Renal cortex interstitium (tissue), 11 donors: Measurements from ENCODE around the gene PNPLA2. TPM values are rescaled to one million over a fixed set of nuclear protein-coding genes. Genes with fewer than 3 reads are reported as not detected.

Experiments used
- DNase-seq, 11 donors: peaks; one replicate each; pipeline ENCODE4 v3.0.0-alpha.2; 2013; ENCODE audit warnings: low read depth in 9 of 11, low spot score in 4 of 11; ENCODE audit errors: extremely low read depth in 1 of 11
- polyA plus RNA-seq, 3 donors: library from polyadenylated mRNA; unstranded; fragments of 120-200 nt; gene quantifications; one replicate each; pipeline ENCODE4 v1.2.1, GENCODE V29; 2013; ENCODE audit not compliant: insufficient read length in 3 of 3

PNPLA2 gene
- polyA plus RNA-seq, 3 donors, result 42.6 to 85.5 (median 65.5) TPM

DNA sequence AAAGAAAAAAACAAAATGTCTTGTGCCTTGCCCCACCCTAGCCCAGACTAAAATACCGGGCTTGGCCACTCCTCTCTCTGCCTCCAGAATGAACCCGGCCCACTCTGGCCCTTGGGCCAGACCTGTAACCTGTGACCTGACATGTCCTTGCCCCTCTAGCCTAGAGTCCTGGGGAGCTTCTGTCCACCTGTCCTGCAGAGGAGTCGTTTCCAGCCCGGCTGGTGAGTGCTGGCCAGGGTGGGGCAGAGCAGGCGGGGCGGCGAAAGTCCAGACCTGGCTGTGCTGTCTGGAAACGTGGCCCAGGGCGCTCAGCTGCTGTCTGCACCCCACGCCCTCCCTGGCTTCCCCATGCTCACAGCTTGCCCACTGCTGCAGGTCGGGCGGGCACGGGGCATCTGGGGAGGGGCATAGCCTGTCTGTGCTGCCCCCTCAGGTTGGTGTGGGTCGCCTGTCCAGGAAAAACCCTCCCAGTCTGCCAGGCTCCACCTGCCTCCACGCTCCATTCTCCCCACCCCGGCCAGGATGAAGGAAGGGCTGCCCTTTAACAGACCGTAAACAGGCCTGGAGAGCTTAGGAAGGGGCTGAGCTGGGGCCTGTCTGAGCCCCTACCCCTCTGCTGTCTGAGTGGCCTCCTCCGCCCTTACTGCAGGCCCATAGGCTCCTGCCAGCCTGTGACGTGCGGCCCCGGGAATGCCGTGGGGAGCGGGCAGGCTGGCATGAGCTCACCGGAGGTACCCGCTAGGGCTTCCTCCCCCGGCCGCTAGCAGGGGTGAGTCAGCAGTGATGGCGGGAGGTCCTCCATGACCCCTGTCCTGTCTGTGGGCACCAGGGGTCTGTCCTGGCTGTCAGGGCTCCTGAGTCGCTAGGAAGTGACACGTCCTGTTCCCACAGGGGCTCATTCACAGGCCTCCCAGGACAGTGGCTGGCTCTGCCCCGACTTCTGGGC, 15.9 kb downstream of the PNPLA2 start:
- DNase-seq, result peak in 2 of 11 donors; percentile 77 to 80

DNA sequence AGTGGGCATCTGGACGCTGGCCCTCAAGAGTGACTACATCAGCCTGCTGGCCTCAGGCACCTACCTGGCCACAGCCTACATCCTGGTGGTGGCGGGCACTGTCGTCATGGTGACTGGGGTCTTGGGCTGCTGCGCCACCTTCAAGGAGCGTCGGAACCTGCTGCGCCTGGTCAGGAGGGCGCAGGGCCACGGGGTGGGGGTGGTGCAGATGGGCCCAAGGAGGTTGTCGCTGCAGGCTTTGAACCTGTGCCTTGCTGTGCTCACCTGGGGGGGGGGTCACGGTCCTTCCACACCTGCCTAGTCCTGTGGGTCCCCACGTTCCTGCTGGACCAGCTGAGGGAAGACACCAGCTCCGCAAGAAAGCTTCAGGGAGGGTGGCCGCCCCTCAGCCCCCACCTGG, 17.6 kb downstream of the PNPLA2 start:
- DNase-seq, result no peak

GRCh38 chr11:836700-837099, 18.0 kb downstream of the PNPLA2 start:
- DNase-seq, result no peak

GRCh38 chr11:837189-837989, 18.7 kb downstream of the PNPLA2 start:
- no peak for DNase-seq

DNA sequence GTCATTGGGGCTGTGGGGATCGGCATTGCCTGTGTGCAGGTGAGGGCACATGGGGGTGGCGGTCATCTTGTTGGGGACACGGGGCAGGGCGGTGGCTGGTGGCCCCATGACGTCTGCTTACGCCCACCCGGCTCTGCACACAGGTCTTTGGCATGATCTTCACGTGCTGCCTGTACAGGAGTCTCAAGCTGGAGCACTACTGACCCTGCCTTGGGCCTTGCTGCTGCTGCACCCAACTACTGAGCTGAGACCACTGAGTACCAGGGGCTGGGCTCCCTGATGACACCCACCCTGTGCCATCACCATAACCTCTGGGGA, 19.2 kb downstream of the PNPLA2 start:
- no peak for DNase-seq

- DNase-seq, result no peak
These were observed 19.9 kb downstream of the PNPLA2 start for GRCh38 chr11:838441-839279.

DNA sequence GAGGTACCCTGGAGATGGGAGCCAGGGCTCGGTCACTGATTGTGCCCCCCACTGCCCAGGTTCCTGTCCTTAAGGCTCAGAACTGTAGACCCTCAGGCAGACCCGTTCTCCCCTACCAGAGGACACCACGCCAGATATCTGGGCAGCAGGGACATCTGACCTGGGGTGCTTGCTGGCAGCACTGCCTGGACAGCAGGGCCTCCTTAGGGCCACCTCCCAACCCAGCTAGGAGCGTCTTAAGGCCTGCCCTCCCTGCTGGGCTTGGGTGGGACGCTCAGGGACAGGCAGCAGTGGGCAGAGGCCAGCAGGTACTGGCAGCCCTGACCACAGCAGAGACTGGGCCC, 20.5 kb downstream of the PNPLA2 start:
- DNase-seq, result no peak

- no peak for DNase-seq
These were observed 21.3 kb downstream of the PNPLA2 start for GRCh38 chr11:839875-840617.

DNA sequence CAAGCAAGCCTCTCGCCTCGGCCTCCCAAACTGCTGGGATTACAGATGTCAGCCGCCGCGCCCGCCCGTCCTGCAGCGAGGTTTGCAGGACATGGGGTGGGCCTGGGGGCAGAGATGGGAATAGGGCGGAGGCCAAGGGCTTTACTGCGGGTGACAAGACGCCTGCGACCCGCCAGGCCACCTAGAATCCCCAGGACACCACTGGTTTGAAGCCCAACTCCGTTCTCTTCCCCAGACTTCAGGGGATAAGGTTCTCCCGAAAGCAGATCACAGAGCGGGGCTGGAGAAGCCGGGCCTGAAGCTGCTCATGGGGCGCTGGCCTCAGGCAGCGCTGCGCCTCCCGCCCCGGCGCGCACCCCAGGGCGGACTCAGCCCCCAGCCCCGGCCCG, 23.3 kb downstream of the PNPLA2 start:
- DNase-seq, result no peak

DNA sequence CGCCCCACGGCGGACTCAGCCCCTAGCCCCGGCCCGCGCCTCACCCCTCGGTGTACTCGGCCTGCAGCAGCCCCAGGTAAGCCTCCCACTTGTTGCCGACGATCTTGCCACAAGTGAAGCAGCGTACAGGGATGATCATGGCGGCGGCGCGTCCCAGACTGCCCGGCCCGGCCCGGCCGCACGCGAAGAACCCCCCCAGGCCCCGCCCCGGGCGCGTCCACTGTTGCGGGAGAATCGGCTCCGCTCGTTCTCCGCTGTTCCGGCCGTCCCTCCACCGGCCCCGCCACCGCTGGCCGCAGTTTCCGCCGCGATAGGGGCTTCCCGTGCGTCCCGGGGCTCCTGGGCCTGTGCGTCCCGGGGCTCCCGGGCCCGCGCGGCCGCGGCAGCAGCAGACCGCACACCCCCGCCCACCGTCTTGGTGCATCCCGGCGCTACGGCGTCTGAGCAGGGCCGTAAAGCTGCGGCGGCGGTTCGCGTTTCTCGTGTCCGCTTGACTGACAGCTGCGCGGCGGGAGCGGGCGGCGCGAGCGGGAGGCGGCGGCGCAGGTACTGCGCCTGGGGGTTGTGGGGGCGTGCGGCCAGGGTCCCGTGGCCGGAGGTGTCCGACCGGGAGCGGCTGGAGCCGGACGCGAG, 23.8 kb downstream of the PNPLA2 start, which contains the start of the genes POLR2L and TSPAN4:
POLR2L (minus strand) TSS at position 160 of the 633 bp plus-strand sequence; CDS start at position 139, 21 bp downstream.
TSPAN4 (plus strand) TSS at position 483 of the 633 bp plus-strand sequence. CDS start 7,453 bp downstream, outside the sequence.
- peak in 7 of 11 donors; percentile 77 to 89 (median 80) for DNase-seq

- no peak for DNase-seq
These were observed 24.5 kb downstream of the PNPLA2 start for GRCh38 chr11:843086-843734.

DNA sequence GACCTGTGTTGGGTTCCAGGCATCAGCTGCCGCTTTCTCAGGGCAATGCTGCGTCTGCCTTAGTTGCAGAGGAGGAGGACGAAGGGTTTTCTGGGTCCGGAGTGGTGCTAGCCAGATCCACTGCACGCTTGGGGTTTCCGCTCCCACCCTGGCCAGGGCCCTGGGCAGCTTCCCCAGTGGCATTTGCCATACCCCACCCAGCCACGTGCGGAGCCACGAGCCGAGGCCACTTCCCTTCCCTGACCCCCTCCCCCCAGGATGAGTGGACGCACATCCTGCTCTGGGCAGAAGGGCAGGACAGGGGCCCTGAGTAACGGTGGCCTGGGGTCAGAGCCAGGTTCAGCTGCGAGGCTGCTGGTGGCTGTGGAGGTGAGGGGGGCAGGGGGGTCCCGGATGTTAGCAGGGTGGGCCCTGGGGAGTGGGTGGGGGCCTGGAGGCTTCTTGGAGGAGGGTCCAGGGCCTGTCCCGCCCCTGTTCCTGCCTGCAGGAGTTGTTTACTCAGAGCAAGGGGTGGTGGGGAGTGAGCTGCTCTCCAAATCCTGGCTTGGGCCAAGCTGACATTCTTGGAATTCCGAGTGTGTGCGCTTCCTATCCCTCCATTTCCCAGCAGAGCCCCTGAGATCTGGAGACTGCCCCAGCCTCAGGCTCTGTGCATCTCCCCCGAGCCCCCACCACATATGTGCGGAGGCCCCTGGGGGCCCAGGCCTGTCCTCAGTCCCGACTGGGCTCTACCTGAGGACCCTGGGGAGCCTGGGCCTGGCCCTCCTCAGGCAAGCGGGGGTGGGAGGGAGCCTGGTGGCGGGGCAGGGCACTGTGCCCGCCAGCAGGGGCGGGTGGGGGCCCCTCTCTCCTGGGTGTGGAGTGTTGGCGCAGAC, 25.3 kb downstream of the PNPLA2 start:
- DNase-seq, result peak in 3 of 11 donors; percentile 69 to 85 (median 79)

- peak in 6 of 11 donors; percentile 77 to 89 (median 82) for DNase-seq
These were observed 26.3 kb downstream of the PNPLA2 start for GRCh38 chr11:844693-845644.

- DNase-seq, result no peak
These were observed 27.3 kb downstream of the PNPLA2 start for GRCh38 chr11:845872-846495.

GRCh38 chr11:846496-847098, 27.9 kb downstream of the PNPLA2 start:
- no peak for DNase-seq
